KBM-7 (cell line): ENCODE data around the gene MRTFB.
"Not testable (repeated sequence)": the region's sequence is repeated elsewhere in the genome, so short reads cannot be mapped to it uniquely, and the experiment has no call there.

Source experiments
- DNase-seq: peaks from one replicate; pipeline ENCODE4 v3.0.0-alpha.2; 2015
- in situ Hi-C: fragments of 300-500 bp; cut with MboI; formaldehyde crosslinking; loops from 2 replicates; pipeline ENCODE4 v1.14.3; 2020; ENCODE audit warnings: low sequenced_read_pairs, low pct_unique_long_range_greater_than_20kb, mixed read lengths

Gene MRTFB

DNA sequence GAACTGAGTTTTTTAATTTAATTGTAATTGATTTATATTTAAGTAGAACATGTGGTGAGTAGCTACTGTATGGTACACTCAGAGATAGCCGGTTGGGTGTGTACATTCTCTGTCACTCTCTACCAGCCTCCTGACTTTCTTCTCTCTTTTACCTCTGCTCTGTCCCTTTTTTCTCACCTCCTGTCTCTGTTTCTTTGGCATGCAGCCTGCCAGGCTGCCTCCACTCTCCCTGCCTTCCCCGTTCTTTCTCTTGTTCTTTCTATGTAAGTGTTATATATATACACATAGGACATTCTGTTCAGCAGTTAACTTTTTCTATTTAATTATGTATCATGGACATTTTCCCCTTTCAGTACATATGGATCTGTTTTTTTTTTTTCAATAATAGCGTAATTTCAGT is 50.8 kb downstream of the MRTFB start:
- no peak for DNase-seq
- in situ Hi-C loops: no loop called here

DNA sequence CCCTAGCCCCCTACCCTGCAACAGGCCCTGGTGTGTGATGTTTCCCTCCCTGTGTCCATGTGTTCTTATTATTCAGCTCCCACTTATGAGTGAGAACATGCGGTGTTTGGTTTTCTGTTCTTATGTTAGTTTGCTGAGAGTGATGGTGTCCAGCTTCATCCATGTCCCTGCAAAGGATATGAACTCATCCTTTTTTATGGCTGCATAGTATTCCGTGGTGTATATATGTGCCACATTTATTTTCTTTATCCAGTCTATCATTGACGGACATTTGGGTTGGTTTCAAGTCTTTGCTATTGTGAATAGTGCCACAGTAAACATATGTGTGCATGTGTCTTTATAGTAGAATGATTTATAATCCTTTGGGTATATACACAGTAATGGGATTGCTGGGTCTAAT is 51.3 kb downstream of the MRTFB start:
- in situ Hi-C loops, DNase-seq: not testable (repeated sequence)

DNA sequence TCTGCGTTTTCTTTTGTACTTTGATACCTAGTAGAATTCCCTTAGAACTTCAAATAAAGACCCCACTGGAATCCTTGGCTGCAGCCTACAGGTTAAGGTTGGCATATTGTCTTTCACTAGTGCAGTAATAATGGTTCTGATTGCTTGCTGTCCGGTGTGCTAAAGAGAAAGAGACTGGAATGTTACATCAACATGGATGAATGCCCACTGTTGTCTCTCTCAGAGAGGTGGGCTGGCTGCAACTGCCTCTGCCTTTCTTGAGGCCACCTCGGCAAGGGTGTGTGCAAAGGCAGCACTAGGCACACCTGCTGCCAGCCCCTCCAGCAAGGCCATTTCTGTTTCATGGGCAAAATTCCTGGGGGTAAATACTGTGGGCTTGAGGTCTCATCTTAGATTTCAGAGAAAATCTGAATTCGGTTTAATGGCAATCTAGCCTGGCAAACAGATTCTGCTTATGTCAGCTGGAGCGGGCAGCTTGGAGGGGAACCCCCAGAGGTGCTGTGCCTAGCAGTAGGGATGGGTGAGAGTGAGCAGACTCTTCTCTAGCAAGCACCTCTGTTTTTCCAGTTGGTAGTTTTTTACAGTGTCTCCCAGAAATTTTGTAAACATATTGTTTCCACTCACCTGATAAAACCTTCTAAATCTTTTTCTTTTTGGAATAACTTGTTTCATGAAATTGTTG is 54.0 kb downstream of the MRTFB start:
- no peak for DNase-seq
- in situ Hi-C loops: no loop called here

DNA sequence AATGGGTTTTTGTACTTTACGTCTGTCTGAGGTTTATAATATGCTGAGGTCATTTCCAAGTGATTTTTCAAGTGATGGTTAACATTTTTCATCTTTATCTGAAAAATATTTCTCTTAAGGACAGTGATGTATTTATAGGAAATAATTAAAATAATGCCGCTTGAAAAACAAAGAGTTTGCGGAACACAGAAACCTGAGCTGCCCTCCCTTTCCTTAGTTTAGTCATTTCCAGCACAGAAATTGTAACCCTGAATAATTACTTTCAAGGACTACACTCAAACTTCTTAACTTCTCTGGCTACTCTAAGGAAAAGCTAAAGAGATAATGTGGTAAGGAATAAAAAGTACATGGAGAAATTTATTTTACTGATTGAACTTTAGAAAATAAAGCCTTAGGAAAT is 54.6 kb downstream of the MRTFB start:
- in situ Hi-C loops: no loop called here
- DNase-seq: no peak

DNA sequence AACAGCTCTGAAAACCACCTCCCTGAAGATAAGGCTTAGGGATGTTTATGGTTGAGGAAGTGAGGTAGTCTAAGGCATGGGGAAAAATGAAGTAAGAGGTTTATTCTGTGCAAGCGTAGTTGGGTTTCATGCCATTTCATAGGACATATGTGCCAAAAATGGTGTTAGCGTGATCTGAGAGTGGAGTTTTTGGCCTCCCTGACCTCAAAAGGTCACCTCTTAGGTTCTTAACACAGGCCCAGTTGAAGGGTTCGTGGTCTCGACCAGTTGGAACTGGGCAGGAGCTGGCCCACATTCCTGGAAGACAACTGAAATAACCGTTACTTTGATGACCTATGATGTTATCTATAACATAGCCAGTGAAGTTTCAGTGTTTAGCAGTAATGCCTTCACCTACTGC is 57.0 kb downstream of the MRTFB start:
- DNase-seq: no peak
- in situ Hi-C loops: no loop called here

DNA sequence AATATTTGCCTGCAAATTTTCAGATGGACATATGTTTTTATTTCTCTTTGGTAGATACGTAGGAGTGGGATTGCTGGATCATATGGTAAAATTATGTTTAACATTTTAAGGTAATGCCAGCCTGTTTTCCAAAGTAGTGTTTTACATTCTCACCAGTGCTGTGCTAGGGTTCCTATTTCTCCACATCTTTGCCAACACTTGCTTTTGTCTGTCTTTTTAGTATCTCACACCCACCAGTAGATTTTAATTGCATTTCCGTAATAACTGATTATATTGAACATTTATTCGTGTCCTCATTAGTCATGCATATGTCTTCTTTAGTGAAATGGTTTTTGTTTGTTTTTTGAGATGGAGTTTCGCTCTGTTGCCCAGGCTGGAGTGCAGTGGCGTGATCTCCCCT is 58.4 kb downstream of the MRTFB start:
- in situ Hi-C loops: no loop called here
- no peak for DNase-seq

DNA sequence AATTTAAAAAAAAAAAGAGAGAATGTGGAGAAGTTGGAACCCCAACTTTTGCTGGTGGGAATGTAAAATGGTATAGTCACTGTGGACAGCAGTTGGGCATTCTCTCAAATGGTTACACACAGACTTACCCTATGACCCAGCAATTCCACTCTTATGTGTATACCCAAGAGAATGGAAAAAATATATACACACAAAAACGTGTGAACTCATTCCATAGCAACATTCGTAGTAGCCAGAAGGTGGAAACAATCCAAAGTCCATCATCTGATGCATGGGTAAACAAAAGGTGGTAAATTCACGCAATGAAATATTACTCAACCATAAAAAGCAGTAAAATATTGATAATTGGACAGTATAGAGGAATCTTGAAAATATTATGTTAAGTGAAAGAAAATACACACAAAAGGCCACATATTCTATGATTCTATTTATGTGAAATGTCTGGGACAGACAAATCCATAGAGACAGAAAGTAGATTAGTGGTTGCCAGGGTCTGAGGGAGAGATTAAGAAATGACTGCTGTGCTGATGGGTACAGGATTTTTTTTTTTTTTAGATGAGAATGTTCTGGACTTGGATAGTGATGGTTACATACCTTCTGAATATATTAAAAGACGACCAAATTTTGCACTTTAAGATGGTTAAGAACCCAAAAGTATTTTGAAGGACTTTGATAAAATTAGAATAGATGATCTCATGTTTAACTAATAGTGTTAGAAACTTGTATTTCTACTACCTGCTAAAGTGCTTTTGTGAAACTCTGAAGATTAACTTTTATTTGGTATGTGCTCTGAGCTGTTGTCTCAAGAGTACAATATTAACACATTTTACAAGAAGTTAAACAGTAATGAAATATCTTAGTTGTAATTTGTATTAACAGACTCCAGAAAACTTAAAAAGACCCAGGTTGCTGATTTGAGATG is 60.9 kb downstream of the MRTFB start:
- in situ Hi-C loops: no loop called here
- DNase-seq: no peak

DNA sequence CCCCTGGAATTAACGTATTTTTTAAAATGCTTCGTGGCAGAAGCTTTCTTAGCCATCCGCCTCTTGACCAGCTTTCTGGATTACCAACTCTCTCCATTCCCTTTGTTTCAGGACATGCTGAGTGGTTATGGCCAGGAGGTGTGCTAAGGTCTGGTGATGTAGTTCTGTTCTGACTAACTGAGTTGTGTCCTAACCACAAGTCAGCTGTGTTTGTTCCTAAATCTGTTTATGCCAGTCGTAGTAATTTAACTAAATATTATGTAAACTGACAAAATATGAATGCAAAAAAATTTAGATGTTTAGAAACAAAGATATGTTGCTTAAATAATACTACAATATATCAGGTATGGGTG is 61.6 kb downstream of the MRTFB start:
- in situ Hi-C loops: no loop called here
- no peak for DNase-seq

DNA sequence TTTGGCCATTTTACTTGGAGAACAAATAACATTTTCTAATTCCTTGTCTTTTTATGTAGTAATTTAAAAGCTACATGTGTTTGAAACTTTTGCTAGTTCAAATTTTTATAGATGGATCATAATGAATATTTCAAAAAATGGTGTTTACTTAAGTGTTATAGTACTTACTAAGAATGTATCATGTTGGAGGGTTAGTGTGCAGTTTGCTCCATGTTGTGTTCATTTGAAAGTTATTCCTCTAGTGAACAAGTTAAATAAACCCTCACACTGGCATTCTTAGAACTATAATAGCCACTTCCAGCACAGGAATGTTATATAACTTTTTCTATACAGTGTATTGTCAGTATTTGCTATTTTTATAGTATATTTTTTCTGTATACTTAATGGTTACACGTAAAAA is 62.8 kb downstream of the MRTFB start:
- DNase-seq: no peak
- in situ Hi-C loops: no loop called here

DNA sequence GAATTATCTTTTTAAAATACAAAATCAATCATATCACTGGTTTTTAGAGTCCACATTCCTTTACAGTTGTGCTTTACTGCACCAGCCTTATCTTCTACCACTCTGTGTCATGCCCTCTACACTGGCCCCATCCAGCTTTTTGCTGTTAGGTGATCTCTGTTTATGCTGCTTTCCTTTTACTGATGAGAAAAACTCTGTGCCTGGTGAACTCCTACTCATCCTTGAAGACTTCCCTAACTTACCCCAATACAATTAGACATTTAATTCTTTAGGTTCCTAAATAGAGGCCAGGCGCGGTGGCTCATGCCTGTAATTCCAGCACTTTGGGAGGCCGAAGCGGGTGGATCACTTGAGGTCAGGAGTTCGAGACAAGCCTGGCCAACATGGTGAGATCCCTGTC is 64.6 kb downstream of the MRTFB start:
- in situ Hi-C loops: no loop called here
- DNase-seq: no peak

DNA sequence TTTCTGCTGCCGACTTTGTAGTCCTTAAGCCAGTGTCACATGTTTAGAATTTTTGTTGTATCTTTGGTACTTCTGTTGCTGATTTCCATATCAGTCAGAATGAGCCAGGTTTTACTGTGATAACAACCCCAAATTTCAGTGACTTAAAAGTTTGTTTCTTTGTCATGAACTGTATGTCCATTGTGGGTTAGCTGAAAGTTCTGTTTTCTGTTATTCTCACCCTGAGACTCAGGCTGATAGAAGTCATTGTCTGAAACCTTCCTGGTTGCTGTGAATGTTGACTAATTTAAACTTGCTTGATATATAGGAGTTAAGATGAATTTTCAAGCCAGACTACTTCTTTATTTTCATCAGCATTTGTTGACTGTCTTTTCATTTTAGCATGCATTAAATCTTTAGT is 68.8 kb downstream of the MRTFB start:
- in situ Hi-C loops: no loop called here
- no peak for DNase-seq

DNA sequence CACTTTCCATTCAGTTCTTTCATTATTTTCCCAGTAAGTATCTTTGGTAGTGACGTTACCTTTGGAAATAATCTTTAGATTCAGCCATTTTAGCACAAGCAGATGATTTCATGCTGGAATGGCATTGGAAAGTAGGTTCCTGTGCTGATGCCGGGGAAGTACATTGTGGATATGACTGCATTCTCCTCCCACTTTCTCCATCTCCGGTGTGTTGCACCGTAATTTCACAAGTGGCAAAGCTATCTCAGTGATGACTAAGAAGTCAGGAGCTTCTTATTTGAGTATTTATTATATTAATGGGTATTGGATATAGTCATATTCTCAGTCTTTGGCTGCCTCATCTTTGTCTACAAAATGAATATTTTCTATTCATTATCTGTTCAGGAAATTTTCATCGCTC is 69.8 kb downstream of the MRTFB start:
- in situ Hi-C loops: no loop called here
- no peak for DNase-seq

DNA sequence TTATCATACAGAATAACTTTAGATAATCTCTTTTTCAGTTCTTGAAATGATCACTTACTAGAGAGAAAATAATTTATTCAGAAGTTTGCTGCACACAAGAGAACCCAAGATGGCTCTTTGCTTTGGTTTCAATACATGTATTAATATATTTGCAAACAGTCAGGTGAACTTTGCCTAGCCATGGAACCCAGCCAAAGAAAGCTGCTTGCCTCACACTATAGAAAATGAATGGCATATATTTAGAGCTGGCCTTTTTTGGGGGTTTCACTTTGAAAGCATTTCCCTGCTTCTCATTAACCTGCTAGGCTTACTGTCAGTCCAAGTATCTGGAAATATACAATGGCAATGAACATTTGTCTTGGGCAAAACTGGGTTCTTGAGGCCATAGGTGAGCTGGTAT is 75.3 kb downstream of the MRTFB start:
- DNase-seq: no peak
- in situ Hi-C loops: no loop called here

DNA sequence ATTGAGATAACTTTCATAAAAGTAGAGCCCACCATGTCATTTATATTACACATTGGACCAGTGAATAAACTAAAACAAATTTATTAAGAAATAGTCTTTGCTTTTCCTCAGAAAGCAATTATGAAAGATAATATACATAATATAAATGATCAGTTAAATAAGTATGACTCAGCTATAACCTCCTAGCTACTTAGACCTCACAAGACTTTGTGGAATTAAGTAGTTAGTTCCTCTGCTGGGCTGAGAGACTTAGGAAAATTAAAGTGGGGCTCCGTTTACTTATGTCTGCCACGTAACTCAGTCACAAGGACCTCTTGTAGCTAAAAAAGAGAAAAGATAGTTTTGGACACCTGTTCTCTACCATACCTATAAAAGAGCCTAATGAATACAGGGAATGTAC is 76.9 kb downstream of the MRTFB start:
- no peak for DNase-seq
- in situ Hi-C loops: no loop called here

DNA sequence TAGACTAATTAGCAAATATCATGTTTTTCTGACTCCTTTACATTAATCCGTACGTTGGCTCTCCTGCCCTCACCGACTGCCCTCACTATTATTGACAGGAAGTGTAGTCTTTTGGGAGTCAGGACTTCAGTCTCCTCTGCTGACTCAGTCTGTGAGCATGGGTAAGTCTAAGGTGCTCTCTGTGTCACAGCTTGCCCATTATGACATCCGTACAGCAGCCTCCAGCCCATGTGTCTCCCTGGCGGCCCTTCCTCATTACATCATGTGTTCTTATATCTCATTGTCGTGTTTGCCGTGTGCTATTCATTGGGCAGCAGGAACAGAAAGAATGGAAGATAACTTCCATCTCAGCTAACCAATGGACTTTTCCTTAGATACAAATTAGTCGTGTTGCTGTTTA is 77.5 kb downstream of the MRTFB start:
- DNase-seq: no peak
- in situ Hi-C loops: no loop called here

DNA sequence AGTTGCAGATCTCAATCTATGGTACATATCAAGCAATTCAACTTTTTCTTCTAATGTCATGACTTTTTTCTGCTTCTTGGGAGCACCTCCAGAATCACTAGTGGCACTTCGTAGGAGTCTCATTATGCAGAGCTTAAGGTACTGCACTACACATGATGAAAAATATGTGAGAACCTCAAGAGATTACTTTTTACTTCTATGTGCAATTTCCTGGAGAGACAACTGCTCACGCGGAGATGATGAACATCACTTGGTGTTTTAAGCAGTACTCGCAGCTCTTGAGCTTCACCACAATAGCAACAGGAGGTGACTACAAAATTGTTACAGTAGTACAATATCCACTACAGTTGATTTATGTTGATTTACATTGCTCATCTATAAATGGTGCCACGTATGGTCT is 79.7 kb downstream of the MRTFB start:
- in situ Hi-C loops: no loop called here
- no peak for DNase-seq

DNA sequence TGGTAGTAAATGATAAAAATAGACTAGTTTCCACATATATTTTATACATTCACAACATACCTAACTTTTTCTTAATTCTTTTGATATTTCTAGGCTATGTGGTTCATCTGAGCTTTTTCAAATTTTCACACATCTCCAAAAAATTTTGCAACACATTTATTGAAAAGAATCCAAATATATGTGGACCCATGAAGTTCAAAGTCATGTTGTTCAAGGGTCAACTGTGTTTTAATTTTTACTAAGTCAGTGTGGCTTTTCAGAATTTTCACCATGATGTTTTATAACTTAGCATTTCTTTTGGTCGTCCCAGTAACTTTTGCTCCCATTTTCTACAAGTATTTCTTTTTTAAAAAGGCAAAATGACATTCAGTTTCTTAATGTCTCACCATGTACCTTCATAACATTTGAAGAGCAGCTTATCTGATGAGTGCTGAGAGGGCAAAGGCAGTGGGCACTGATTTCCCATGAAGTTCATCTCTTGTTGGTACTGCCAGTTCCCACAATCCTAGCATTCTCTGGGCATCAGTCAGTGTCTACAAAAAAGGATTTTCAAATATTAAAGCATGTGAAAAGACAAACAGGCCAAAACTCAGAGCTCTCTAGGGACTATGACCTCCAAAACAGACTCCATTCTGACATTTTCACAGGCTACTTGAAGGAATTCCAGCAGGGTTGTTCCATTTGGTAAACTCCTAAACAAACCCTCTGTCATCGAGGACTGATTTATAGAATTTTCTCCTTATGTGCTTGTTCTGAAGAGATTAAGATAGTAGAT is 80.3 kb downstream of the MRTFB start:
- DNase-seq: no peak
- in situ Hi-C loops: no loop called here

DNA sequence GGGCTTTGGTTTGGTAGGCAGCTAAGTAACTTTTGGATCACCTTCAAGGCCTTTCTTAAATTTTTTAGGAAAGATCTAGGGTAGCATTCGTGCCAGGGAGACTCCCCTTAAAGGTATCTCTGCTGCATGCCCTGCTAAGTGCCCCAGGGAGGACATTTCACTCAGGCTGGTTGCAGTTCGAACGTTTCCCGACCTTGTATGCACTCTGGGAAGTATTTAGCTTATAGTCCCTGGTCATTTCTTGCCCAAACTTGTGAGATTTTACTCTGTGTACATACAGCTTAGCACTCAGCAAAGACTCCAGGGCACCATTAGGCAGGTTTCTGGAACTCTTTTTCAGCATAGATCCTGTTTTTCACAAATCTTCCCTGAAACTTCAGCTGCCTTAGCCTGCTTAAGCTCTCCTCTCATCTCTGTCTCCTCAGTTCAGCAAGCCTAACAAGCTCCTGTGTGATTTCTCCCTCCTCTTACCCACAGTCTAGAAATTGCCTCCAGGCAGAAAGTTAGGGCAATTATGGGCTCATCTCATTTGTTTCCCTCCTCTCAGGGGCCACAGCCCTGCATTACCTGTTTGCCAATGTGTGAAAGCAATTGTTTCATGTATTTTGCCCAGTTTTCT is 84.6 kb downstream of the MRTFB start:
- no peak for DNase-seq
- in situ Hi-C loops: no loop called here

DNA sequence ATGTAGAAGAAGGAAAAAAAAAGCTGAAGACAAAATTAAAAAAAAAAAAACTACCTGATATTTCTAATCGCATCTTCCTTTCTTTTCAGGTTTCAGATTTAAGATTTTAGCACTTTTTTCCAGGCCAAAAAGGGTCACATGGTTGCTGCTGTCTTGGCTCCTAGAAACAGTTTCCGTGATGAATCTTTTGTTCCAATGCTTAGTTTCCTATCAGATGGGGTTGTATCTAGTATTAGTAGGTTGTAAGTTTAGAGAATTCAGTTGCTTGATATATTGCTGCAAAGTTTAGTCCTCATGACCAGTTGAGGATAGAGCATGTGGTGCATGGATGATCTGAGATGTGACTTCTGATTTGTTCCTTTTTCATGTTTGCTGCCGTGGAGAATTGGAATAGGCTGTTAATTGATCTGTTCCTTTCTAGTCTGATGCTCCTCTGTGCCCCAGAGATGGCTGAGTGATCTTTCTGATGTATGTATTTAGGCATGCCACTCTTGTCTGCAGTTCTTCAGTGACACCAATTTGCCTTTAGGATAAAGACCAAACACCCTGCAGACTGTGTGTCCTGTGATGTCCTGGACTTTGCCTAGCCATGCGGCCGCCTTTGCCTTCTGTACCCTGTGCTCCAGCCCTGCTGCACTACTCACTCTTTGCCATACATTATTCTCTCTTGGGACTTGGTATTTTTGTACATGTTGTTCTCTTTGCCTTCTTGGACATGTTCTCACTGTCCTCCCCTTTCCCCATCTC is 94.0 kb downstream of the MRTFB start:
- no peak for DNase-seq

More for the DNA sequence above, 94.0 kb downstream of the MRTFB start:
- in situ Hi-C loops: no loop called here
